ENCODE data around the gene ATP5F1D. TPM values are rescaled to one million over a fixed set of nuclear protein-coding genes. Genes with fewer than 3 reads are reported as not detected.
"Not testable (repeated sequence)": the region's sequence is repeated elsewhere in the genome, so short reads cannot be mapped to it uniquely, and the experiment has no call there.

Gene ATP5F1D
- total RNA-seq, 3 donors from 2014 or later: 47.6 to 64.9 (median 61.3) TPM

GRCh38 chr19:1206864-1207450, 34.6 kb upstream of the ATP5F1D start:
- H3K4me3 ChIP-seq: peak overlapping the region; percentile 70 to 93 (median 75)
- DNase-seq (ENCODE audit: low spot score in 2 of 2): no peak
- peaks cover 7 to 14% of the 10 kb centered on the region in 2 donors for H3K4me1 ChIP-seq
- peak overlapping the region; percentile 63 to 77 for H3K27ac ChIP-seq
- intact Hi-C loops (cut with DNase I; ENCODE audit: low total_unique reads): no loop called here
- TF ChIP-seq POLR2AphosphoS5 (IDR thresholded peaks at IDR 0.05): no peak
- TF ChIP-seq POLR2A (IDR thresholded peaks at IDR 0.05): no peak
- TF ChIP-seq, protein P1, sequence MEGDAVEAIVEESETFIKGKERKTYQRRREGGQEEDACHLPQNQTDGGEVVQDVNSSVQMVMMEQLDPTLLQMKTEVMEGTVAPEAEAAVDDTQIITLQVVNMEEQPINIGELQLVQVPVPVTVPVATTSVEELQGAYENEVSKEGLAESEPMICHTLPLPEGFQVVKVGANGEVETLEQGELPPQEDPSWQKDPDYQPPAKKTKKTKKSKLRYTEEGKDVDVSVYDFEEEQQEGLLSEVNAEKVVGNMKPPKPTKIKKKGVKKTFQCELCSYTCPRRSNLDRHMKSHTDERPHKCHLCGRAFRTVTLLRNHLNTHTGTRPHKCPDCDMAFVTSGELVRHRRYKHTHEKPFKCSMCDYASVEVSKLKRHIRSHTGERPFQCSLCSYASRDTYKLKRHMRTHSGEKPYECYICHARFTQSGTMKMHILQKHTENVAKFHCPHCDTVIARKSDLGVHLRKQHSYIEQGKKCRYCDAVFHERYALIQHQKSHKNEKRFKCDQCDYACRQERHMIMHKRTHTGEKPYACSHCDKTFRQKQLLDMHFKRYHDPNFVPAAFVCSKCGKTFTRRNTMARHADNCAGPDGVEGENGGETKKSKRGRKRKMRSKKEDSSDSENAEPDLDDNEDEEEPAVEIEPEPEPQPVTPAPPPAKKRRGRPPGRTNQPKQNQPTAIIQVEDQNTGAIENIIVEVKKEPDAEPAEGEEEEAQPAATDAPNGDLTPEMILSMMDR (IDR thresholded peaks at IDR 0.05): peak in 1 of 3 donors; percentile 6
- no peaks in the 10 kb centered on the region for H3K9me3 ChIP-seq
- H3K36me3 ChIP-seq: no peaks in the 10 kb centered on the region
- H3K27me3 ChIP-seq: no peaks in the 10 kb centered on the region

DNA sequence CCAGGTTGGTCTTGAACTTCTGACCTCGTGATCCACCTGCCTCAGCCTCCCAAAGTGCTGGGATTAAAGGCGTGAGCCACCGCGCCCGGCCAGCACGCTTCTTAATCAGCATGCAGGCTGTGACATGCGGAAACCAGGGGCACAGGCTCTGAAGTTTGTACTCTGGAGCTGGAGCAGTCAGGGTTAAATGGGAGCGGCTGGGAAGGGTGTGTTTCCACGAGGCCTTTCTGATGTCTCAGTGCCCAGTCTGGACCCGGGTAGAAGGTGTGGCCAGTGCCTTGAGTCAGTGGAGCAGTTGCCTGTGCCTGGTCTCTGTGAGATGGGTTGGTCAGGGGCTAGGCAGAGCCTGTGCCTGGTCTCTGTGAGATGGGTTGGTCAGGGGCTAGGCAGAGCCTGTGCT, 32.7 kb upstream of the ATP5F1D start:
- DNase-seq (ENCODE audit: low spot score in 2 of 2); H3K9me3 ChIP-seq; intact Hi-C loops (cut with DNase I; ENCODE audit: low total_unique reads); H3K27me3 ChIP-seq; H3K36me3 ChIP-seq: not testable (repeated sequence)
- peaks cover 11 to 15% of the 10 kb centered on the region in 2 donors for H3K4me1 ChIP-seq
- peak overlapping the region in 1 of 3 donors; percentile 36 for H3K4me3 ChIP-seq
- peak overlapping the region in 1 of 2 donors; percentile 15 for H3K27ac ChIP-seq

DNA sequence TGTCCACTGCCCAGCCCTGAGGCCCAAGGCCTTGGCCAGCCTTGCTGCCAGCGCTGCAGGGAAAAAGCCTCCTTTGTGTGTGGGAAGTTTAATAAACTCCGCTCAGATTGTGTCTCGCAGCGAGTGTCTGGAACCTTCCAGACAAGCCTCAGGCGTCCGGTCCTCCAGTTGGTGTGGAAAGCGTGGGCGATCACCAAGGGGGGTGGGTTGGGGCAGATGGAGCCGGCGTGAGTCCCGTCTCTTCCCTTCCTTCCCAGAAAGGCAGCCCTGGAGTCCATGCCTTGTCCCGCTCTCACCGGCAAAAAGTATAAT, 31.4 kb upstream of the ATP5F1D start:
- TF ChIP-seq, protein P1 (IDR thresholded peaks at IDR 0.05): no peak
- TF ChIP-seq POLR2A (IDR thresholded peaks at IDR 0.05) (no peak), POLR2AphosphoS5 (IDR thresholded peaks at IDR 0.05) (no peak)
- H3K27ac ChIP-seq: peak overlapping the region; percentile 74 to 75
- intact Hi-C loops (cut with DNase I; ENCODE audit: low total_unique reads): loop anchor here (10.0 kb wide), 1 partner anchor 315 kb away; the partner anchor contains the start of genes MED16 and RNU6-9
- DNase-seq (ENCODE audit: low spot score in 2 of 2): no peak
- peak overlapping the region in 2 of 3 donors; percentile 18 to 53 for H3K4me3 ChIP-seq
- no peaks in the 10 kb centered on the region for H3K36me3 ChIP-seq
- H3K9me3 ChIP-seq: no peaks in the 10 kb centered on the region
- peaks cover 19 to 29% of the 10 kb centered on the region in 2 donors for H3K4me1 ChIP-seq
- no peaks in the 10 kb centered on the region for H3K27me3 ChIP-seq

DNA sequence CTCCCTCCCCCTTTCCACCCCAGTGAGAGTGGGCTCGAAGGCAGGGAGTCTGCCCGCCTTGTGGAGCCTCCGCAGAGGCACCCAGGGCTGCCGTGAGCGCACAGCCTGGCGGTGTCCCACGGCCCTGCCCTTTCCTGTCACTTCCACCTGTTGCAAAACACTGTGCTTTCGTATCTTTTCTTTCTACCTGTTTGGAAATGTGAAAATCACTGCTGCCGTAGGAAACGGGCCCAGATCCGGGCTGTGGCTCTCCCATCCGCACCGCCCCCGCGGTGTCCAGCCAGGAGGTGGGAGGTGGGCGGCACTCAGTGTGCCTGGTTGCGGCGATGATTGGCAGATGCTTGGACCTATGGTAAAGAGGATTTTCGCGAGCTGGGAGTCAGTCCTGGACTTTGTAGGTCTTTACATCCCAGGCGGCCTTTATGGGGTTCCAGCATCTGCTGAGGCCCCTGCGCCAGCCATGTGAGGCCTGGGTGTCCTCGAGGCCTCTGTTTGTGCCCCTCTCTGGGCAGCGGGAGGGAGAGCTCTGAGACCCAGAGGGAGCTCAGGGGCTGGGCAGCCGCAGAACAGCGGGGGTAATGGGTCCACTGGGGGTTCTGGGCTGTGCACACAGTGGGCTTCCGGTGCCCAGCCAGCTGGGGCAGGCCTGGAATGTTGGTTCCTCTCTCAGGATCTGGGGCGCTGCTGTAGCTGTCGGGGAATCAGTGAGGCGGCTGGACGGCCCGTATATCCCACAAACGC, 29.9 kb upstream of the ATP5F1D start:
- H3K27me3 ChIP-seq: no peaks in the 10 kb centered on the region
- H3K27ac ChIP-seq: peak overlapping the region; percentile 75 to 88
- intact Hi-C loops (cut with DNase I; ENCODE audit: low total_unique reads): loop anchor here (10.0 kb wide), 1 partner anchor 317 kb away; the partner anchor contains the start of genes MED16 and RNU6-9
- no peaks in the 10 kb centered on the region for H3K9me3 ChIP-seq
- H3K36me3 ChIP-seq: no peaks in the 10 kb centered on the region
- H3K4me3 ChIP-seq: peak overlapping the region in 2 of 3 donors; percentile 28 to 54
- H3K4me1 ChIP-seq: peaks cover 19 to 36% of the 10 kb centered on the region in 2 donors
- peak in 1 of 2 donors; percentile 81 for DNase-seq (ENCODE audit: low spot score in 2 of 2)
- TF ChIP-seq POLR2AphosphoS5 (IDR thresholded peaks at IDR 0.05): peak in 1 of 3 donors; percentile 24
- TF ChIP-seq, protein P1 (IDR thresholded peaks at IDR 0.05): no peak

DNA sequence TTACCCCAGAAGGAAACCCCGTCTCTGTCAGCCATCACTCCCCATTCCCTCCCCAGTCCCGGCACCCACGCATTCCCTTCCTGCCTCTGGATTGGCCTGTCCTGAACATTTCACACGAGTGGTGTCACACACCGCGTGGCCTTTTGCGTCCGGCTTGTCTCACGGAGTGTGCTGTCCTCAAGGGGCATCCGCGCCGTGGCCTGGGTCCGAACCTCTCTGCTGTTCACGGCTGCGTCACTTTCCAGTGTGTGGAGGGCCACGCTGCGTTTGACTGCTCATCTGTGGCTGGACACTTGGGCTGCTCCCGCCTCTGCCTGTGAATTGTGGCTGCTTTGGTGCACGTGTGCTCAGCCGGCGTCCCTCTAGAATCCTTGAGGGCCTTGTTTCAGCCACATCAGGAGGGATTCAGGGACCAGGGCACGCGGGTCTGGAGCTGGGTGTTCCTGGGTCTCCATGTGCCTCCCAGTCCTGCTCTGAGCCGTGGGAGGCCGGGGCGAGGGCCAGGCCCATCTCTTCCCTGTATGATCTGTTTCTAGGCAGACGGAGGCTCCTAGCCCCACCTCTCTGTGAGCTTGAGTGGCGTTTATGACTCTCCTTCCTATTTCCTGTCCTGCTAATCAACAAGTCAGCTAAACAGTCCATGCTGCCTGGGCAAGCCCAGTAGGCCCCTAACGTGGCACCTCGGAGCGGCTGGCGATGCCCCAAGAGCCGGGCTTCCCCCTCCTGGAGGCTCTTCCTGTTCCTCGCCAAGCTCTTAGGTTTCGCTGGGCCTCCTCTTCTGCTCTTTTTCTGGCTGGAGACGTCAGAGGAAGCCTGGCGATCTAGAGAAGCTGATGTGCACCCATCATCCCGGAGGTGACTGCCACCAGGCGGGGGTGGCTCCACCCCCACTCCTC, 27.9 kb upstream of the ATP5F1D start:
- TF ChIP-seq, protein P1 (IDR thresholded peaks at IDR 0.05): no peak
- TF ChIP-seq POLR2AphosphoS5 (IDR thresholded peaks at IDR 0.05): no peak
- no peak for TF ChIP-seq POLR2A (IDR thresholded peaks at IDR 0.05)
- intact Hi-C loops (cut with DNase I; ENCODE audit: low total_unique reads): loop anchor here (2.0 to 10.0 kb wide), 2 partner anchors 33 to 319 kb away; partner anchors contain the start of genes MED16 and RNU6-9
- Histone ChIP-seq H3K36me3 (no peaks in the 10 kb centered on the region), H3K27ac (peak overlapping the region; percentile 69 to 94), H3K4me1 (peaks cover 16 to 36% of the 10 kb centered on the region in 2 donors), H3K4me3 (peak overlapping the region in 2 of 3 donors; percentile 13 to 52), H3K27me3 (no peaks in the 10 kb centered on the region), H3K9me3 (no peaks in the 10 kb centered on the region)
- DNase-seq (ENCODE audit: low spot score in 2 of 2): peak in 1 of 2 donors; percentile 41
